Large intestine (tissue), 3 donors: ENCODE data around the gene SIRT1. TPM values are rescaled to one million over a fixed set of nuclear protein-coding genes. Genes with fewer than 3 reads are reported as not detected.

Experiments used
- DNase-seq, 2 donors: peaks; one replicate each; pipeline versions ENCODE4 v3.0.0 to v3.0.0-alpha.2; 2013
- H3K27ac ChIP-seq: one replicate; pipeline ENCODE4 v1.5.1; 2013; ENCODE audit warnings: low read length
- H3K27me3 ChIP-seq: 2 replicates; pipeline ENCODE4 v1.6.1; 2013; ENCODE audit warnings: low read length; ENCODE audit not compliant: control insufficient read depth, insufficient read depth
- H3K36me3 ChIP-seq: 2 replicates; pipeline ENCODE4 v1.6.1; 2013; ENCODE audit warnings: low read length; ENCODE audit not compliant: control insufficient read depth, insufficient read depth
- H3K4me1 ChIP-seq: one replicate; pipeline ENCODE4 v1.6.1; 2013; ENCODE audit warnings: low read length; ENCODE audit not compliant: control insufficient read depth, insufficient read depth
- H3K4me3 ChIP-seq: one replicate; pipeline ENCODE4 v1.5.1; 2013; ENCODE audit warnings: low read length
- H3K9me3 ChIP-seq: one replicate; pipeline ENCODE4 v1.6.1; 2013; ENCODE audit warnings: mild to moderate bottlenecking, low read depth, low read length, moderate library complexity; ENCODE audit not compliant: control insufficient read depth
- WGBS: methylation state at CpG from one replicate; pipeline ENCODE4 v1.1.5; 2013; ENCODE audit warnings: low lambda C conversion rate; ENCODE audit not compliant: insufficient coverage; 5-methylcytosine and 5-hydroxymethylcytosine counted together
- polyA plus RNA-seq: library from polyadenylated mRNA; unstranded; fragments of 120-200 nt; gene quantifications from one replicate; pipeline ENCODE4 v1.2.1, GENCODE V29; 2013

SIRT1 gene
- polyA plus RNA-seq, 1 donor = 20.6 TPM

GRCh38 chr10:67849331-67850011 lies 35.0 kb upstream of the SIRT1 start:
- no peaks in the 10 kb centered on the region for H3K36me3 ChIP-seq
- H3K27ac ChIP-seq = peak overlapping the region; percentile 98
- peaks cover 2% of the 10 kb centered on the region for H3K9me3 ChIP-seq
- H3K4me1 ChIP-seq = no peaks in the 10 kb centered on the region
- peak overlapping the region; percentile 71 for H3K4me3 ChIP-seq
- WGBS = 0% methylated on average over 3 of the region's 36 CpGs
- no peaks in the 10 kb centered on the region for H3K27me3 ChIP-seq
- peak; percentile 94 for DNase-seq

- DNase-seq = no peak
- WGBS = 75% methylated on average over 1 of the region's 2 CpGs
- H3K4me3 ChIP-seq = no peak overlapping the region
- H3K9me3 ChIP-seq = peaks cover 2% of the 10 kb centered on the region
- H3K36me3 ChIP-seq = no peaks in the 10 kb centered on the region
- no peaks in the 10 kb centered on the region for H3K4me1 ChIP-seq
- no peaks in the 10 kb centered on the region for H3K27me3 ChIP-seq
- H3K27ac ChIP-seq = no peak overlapping the region
These were observed 33.3 kb upstream of the SIRT1 start for GRCh38 chr10:67851186-67851585.

GRCh38 chr10:67852761-67853160 lies 31.7 kb upstream of the SIRT1 start:
- Histone ChIP-seq H3K36me3 (no peaks in the 10 kb centered on the region), H3K4me1 (no peaks in the 10 kb centered on the region), H3K27ac (no peak overlapping the region), H3K9me3 (peaks cover 2% of the 10 kb centered on the region), H3K4me3 (no peak overlapping the region), H3K27me3 (no peaks in the 10 kb centered on the region)
- DNase-seq = no peak
- 75% methylated on average over 1 of the region's 5 CpGs for WGBS

GRCh38 chr10:67853512-67853911 lies 30.9 kb upstream of the SIRT1 start:
- Histone ChIP-seq H3K4me1 (no peaks in the 10 kb centered on the region), H3K9me3 (peaks cover 2% of the 10 kb centered on the region), H3K27ac (no peak overlapping the region), H3K27me3 (no peaks in the 10 kb centered on the region), H3K4me3 (no peak overlapping the region), H3K36me3 (no peaks in the 10 kb centered on the region)
- 100% methylated on average over 1 of the region's 3 CpGs for WGBS
- peak in 1 of 2 donors; percentile 14 for DNase-seq

- DNase-seq = no peak
- no peak overlapping the region for H3K27ac ChIP-seq
- H3K36me3 ChIP-seq = no peaks in the 10 kb centered on the region
- H3K27me3 ChIP-seq = no peaks in the 10 kb centered on the region
- H3K4me1 ChIP-seq = no peaks in the 10 kb centered on the region
- no CpG with 5 or more reads among the region's 2 CpGs for WGBS
- H3K4me3 ChIP-seq = no peak overlapping the region
- H3K9me3 ChIP-seq = no peaks in the 10 kb centered on the region
These were observed 25.5 kb upstream of the SIRT1 start for GRCh38 chr10:67858971-67859370.

- no peak for DNase-seq
- H3K4me3 ChIP-seq = no peak overlapping the region
- no peak overlapping the region for H3K27ac ChIP-seq
- no peaks in the 10 kb centered on the region for H3K27me3 ChIP-seq
- H3K4me1 ChIP-seq = no peaks in the 10 kb centered on the region
- H3K9me3 ChIP-seq = no peaks in the 10 kb centered on the region
- no peaks in the 10 kb centered on the region for H3K36me3 ChIP-seq
- WGBS = 100% methylated on average over 1 of the region's 4 CpGs
These were observed 22.6 kb upstream of the SIRT1 start for GRCh38 chr10:67861750-67862432.

- DNase-seq = peak in 1 of 2 donors; percentile 56
- Histone ChIP-seq H3K4me1 (no peaks in the 10 kb centered on the region), H3K36me3 (no peaks in the 10 kb centered on the region), H3K4me3 (no peak overlapping the region), H3K9me3 (no peaks in the 10 kb centered on the region), H3K27ac (no peak overlapping the region), H3K27me3 (no peaks in the 10 kb centered on the region)
- no CpG with 5 or more reads among the region's 2 CpGs for WGBS
These were observed 21.4 kb upstream of the SIRT1 start for GRCh38 chr10:67863094-67863493.

- no peak overlapping the region for H3K27ac ChIP-seq
- DNase-seq = no peak
- H3K4me1 ChIP-seq = no peaks in the 10 kb centered on the region
These were observed 19.7 kb upstream of the SIRT1 start for GRCh38 chr10:67864607-67865371.

GRCh38 chr10:67868132-67868531 lies 16.3 kb upstream of the SIRT1 start:
- DNase-seq = no peak
- no CpG with 5 or more reads among the region's 2 CpGs for WGBS
- H3K27me3 ChIP-seq = no peaks in the 10 kb centered on the region

More at GRCh38 chr10:67864607-67865371, 19.7 kb upstream of the SIRT1 start:
- no peaks in the 10 kb centered on the region for H3K36me3 ChIP-seq
- H3K9me3 ChIP-seq = no peaks in the 10 kb centered on the region
- H3K4me3 ChIP-seq = no peak overlapping the region
- no peaks in the 10 kb centered on the region for H3K27me3 ChIP-seq
- 100% methylated on average over 2 of the region's 10 CpGs for whole genome bisulfite sequencing

GRCh38 chr10:67869996-67870395 lies 14.5 kb upstream of the SIRT1 start:
- 100% methylated on average over 3 of the region's 6 CpGs for WGBS
- Histone ChIP-seq H3K27ac (no peak overlapping the region), H3K27me3 (no peaks in the 10 kb centered on the region), H3K9me3 (no peaks in the 10 kb centered on the region), H3K4me1 (no peaks in the 10 kb centered on the region), H3K4me3 (no peak overlapping the region), H3K36me3 (no peaks in the 10 kb centered on the region)
- no peak for DNase-seq

More at GRCh38 chr10:67868132-67868531, 16.3 kb upstream of the SIRT1 start:
- no peak overlapping the region for H3K4me3 ChIP-seq
- no peaks in the 10 kb centered on the region for H3K4me1 ChIP-seq
- H3K36me3 ChIP-seq = no peaks in the 10 kb centered on the region
- H3K9me3 ChIP-seq = no peaks in the 10 kb centered on the region
- no peak overlapping the region for H3K27ac ChIP-seq
